Suprapubic skin (tissue), 4 donors: Measurements from ENCODE around the gene BIRC2.

Source experiments
- POLR2A ChIP-seq, 2 donors: fragments of 450-650 bp; IDR thresholded peaks; one replicate each; pipeline ENCODE4 v1.6.1; 2017; ENCODE audit warnings: antibody characterized with exemption in 2 of 2, mild to moderate bottlenecking in 2 of 2, moderate library complexity in 2 of 2
- POLR2AphosphoS5 ChIP-seq, 3 donors: sonication (generic); formaldehyde crosslinking; IDR thresholded peaks; one replicate each; pipeline ENCODE4 v1.6.1; 2017; ENCODE audit warnings: antibody characterized with exemption in 3 of 3
- TF ChIP-seq, protein P1 (sequence below), 2 donors: fragments of 200-600 bp in 1 of 2; fragments of 450-650 bp in 1 of 2; sonication (generic) in 1 of 2; IDR thresholded peaks; one replicate each; pipeline ENCODE4 v1.5.1; 2016 to 2019; ENCODE audit warnings: antibody characterized with exemption in 2 of 2, mild to moderate bottlenecking in 1 of 2, moderate library complexity in 1 of 2

DNA sequence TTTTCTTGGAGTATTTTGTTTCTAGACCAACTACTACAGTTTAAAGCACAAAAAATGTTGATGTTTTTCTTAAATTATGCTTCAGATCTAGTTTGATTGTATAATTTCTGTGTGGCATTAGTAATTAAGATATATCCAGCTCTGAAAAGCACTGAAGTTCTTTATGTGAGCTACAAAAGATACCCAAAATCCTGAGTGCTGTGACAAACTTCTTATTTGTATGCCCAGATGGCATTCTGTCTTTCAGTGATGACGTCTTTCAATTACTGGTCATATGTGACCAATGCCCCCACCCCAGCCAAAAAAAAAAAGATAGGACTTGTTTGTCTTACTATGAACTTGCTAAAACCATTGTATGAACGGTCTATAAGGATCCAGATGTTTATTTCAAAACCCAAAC lies 51.3 kb downstream of the BIRC2 start:
- TF ChIP-seq POLR2A (IDR thresholded peaks at IDR 0.05) (no peak), POLR2AphosphoS5 (IDR thresholded peaks at IDR 0.05) (no peak)
- TF ChIP-seq, protein P1, sequence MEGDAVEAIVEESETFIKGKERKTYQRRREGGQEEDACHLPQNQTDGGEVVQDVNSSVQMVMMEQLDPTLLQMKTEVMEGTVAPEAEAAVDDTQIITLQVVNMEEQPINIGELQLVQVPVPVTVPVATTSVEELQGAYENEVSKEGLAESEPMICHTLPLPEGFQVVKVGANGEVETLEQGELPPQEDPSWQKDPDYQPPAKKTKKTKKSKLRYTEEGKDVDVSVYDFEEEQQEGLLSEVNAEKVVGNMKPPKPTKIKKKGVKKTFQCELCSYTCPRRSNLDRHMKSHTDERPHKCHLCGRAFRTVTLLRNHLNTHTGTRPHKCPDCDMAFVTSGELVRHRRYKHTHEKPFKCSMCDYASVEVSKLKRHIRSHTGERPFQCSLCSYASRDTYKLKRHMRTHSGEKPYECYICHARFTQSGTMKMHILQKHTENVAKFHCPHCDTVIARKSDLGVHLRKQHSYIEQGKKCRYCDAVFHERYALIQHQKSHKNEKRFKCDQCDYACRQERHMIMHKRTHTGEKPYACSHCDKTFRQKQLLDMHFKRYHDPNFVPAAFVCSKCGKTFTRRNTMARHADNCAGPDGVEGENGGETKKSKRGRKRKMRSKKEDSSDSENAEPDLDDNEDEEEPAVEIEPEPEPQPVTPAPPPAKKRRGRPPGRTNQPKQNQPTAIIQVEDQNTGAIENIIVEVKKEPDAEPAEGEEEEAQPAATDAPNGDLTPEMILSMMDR (IDR thresholded peaks at IDR 0.05), result no peak
